Keratinocyte (primary cell): Measurements from ENCODE around the gene TSPAN17. TPM values are rescaled to one million over a fixed set of nuclear protein-coding genes. Genes with fewer than 3 reads are reported as not detected.
A peak's percentile ranks its signal among the peaks of the same experiment; 100 is the strongest.

Source experiments
- DNase-seq: peaks from one replicate; pipeline ENCODE4 v3.0.0-alpha.2; 2011; ENCODE audit warnings: low read depth, missing footprints, low spot score
- FAIRE-seq: peaks from 2 replicates; lab custom pipeline; 2011; peaks lifted over from hg19 to GRCh38; lab: Jason Lieb, UNC
- H2AFZ ChIP-seq: 2 replicates; pipeline ENCODE4 v1.6.0; 2012; ENCODE audit warnings: low read length, control low read depth, inconsistent platforms; ENCODE audit not compliant: control insufficient read depth
- H3K27ac ChIP-seq: 2 replicates; pipeline ENCODE4 v1.5.1; 2011; ENCODE audit warnings: low read length; ENCODE audit not compliant: control insufficient read depth, insufficient read depth
- H3K27me3 ChIP-seq: 3 replicates; pipeline ENCODE4 v1.6.0; 2011; ENCODE audit warnings: low read length; ENCODE audit not compliant: control insufficient read depth, insufficient read depth; ENCODE audit errors: extremely low read depth
- H3K36me3 ChIP-seq, 2 experiments: 2 replicates in 1 of 2; 3 replicates in 1 of 2; pipeline ENCODE4 v1.5.1; 2011; ENCODE audit warnings: low read length in 2 of 2, mild to moderate bottlenecking in 1 of 2; ENCODE audit not compliant: control insufficient read depth in 2 of 2, insufficient read depth in 2 of 2; ENCODE audit errors: extremely low read depth in 1 of 2
- H3K4me1 ChIP-seq: 3 replicates; pipeline ENCODE4 v1.5.1; 2011; ENCODE audit warnings: low read length; ENCODE audit not compliant: control insufficient read depth, insufficient read depth; ENCODE audit errors: extremely low read depth
- H3K4me2 ChIP-seq: 3 replicates; pipeline ENCODE4 v1.6.0; 2011; ENCODE audit warnings: low read depth, low read length; ENCODE audit not compliant: control insufficient read depth, insufficient read depth; ENCODE audit errors: extremely low read depth
- H3K4me3 ChIP-seq, 3 experiments: fragments of 200-600 bp in 1 of 3; sonication (generic) in 1 of 3; 2 replicates in 2 of 3; 3 replicates in 1 of 3; pipeline ENCODE4 v1.5.1; 2011 to 2016; ENCODE audit warnings: low read length in 3 of 3, mild to moderate bottlenecking in 3 of 3, control low read depth in 2 of 3, inconsistent platforms in 1 of 3, low read depth in 1 of 3, mixed read lengths in 1 of 3, mixed run types in 1 of 3, moderate library complexity in 1 of 3; ENCODE audit not compliant: control insufficient read depth in 2 of 3, insufficient read depth in 2 of 3; ENCODE audit errors: extremely low read depth in 1 of 3
- H3K79me2 ChIP-seq: 2 replicates; pipeline ENCODE4 v1.6.0; 2012; ENCODE audit warnings: low read length; ENCODE audit not compliant: control insufficient read depth, insufficient read depth
- H3K9ac ChIP-seq: 3 replicates; pipeline ENCODE4 v1.6.0; 2011; ENCODE audit warnings: low read length; ENCODE audit not compliant: control insufficient read depth, insufficient read depth; ENCODE audit errors: extremely low read depth
- H3K9me1 ChIP-seq: 3 replicates; pipeline ENCODE4 v1.6.0; 2011; ENCODE audit warnings: low read length; ENCODE audit not compliant: control insufficient read depth, insufficient read depth; ENCODE audit errors: extremely low read depth
- H3K9me3 ChIP-seq: 2 replicates; pipeline ENCODE4 v1.5.1; 2012; ENCODE audit warnings: low read depth, low read length; ENCODE audit not compliant: control insufficient read depth
- H4K20me1 ChIP-seq: 3 replicates; pipeline ENCODE4 v1.6.0; 2011; ENCODE audit warnings: low read length; ENCODE audit not compliant: control insufficient read depth, insufficient read depth; ENCODE audit errors: extremely low read depth
- EZH2 ChIP-seq: IDR thresholded peaks from one replicate; pipeline ENCODE4 v1.6.1; 2012; ENCODE audit warnings: inconsistent platforms, mild to moderate bottlenecking, low read length, moderate library complexity
- dilution Hi-C: fragments of 300-500 bp; cut with MboI; formaldehyde crosslinking; loops from one replicate; pipeline ENCODE4 v1.7.0; 2020; ENCODE audit warnings: low sequenced_read_pairs; ENCODE audit not compliant: extremely low pct_ligation_motif_present
- polyA plus RNA-seq, 5 experiments: library from polyadenylated mRNA; depleted of rRNA in 3 of 5; stranded (reverse) in 3 of 5; stranded (forward) in 1 of 5; unstranded in 1 of 5; fragments of >200 nt; gene quantifications; 1 replicate in 1 of 5; 2 replicates in 3 of 5; 3 replicates in 1 of 5; pipeline versions ENCODE4 v1.2.1 to v1.2.3, GENCODE V29; 2011 to 2012; ENCODE audit warnings: missing spikeins in 2 of 5, low read depth in 1 of 5, low replicate concordance in 1 of 5
- TF ChIP-seq, protein P1 (sequence below), 3 experiments: IDR thresholded peaks in 1 of 3; conservative IDR thresholded peaks in 1 of 3; optimal IDR thresholded peaks in 1 of 3; 2 replicates in 2 of 3; 3 replicates in 1 of 3; pipeline versions ENCODE3 to v1.5.1; 2011; ENCODE audit warnings: low read length in 3 of 3, mild to moderate bottlenecking in 3 of 3, moderate library complexity in 2 of 3, control low read depth in 1 of 3, inconsistent platforms in 1 of 3; ENCODE audit not compliant: insufficient read depth in 2 of 3; ENCODE audit errors: extremely low read depth in 1 of 3

Gene TSPAN17
- polyA plus RNA-seq, 1 donor (not counting 4 experiments of a cell fraction or from before 2014, with no cell fraction given): 53.1 TPM

DNA sequence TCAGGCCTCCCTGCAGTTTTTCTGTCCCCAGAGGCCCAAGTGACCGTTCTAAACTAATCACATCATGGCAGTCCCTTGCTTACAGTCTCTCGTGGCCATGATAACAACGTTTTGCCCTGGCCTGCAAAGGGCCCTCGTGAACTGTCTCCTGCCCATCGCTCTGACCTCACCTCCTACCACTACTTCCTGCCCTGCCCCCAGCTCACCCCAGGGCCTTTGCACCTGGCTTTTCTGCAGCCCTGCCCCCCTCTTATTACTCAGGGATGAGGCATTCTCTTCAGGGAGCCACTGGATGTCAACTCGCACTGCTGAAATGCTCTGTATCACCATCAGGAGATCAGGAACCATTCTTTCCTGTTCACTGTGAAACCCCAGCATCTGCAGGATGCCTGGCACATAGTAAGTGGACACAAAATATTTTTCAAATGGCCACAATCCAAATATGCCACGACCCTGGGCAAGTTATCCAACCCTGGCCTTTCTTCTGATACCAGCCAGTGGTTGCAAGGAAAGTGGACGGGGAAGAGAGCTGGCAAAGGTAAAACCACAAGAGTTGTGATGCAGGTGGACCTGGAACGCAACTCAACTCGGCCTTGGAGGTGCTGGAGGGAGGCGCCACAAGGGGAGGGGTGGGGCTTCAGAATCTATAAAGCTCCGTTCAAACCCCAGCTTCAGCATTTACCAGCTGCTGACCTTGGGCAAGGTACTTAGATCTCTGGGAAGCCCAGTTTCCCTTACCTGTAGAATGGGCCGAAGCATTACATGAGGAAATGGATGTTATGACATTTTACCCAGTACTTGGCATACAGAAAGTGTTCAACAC, 18.7 kb upstream of the TSPAN17 start:
- Histone ChIP-seq H3K4me1 (peaks cover 45% of the 10 kb centered on the region), H3K27me3 (peaks cover 32% of the 10 kb centered on the region), H3K79me2 (no peaks in the 10 kb centered on the region), H3K27ac (no peak overlapping the region), H3K4me2 (no peak overlapping the region), H3K9me1 (no peaks in the 10 kb centered on the region), H3K9ac (no peak overlapping the region), H3K4me3 (no peak overlapping the region), H3K9me3 (no peaks in the 10 kb centered on the region), H3K36me3 (no peaks in the 10 kb centered on the region), H4K20me1 (peaks cover 4% of the 10 kb centered on the region), H2AFZ (no peak overlapping the region)
- FAIRE-seq (peak; percentile 56), DNase-seq (no peak)
- dilution Hi-C loops: no loop called here
- TF ChIP-seq EZH2: no peak
- TF ChIP-seq, protein P1, sequence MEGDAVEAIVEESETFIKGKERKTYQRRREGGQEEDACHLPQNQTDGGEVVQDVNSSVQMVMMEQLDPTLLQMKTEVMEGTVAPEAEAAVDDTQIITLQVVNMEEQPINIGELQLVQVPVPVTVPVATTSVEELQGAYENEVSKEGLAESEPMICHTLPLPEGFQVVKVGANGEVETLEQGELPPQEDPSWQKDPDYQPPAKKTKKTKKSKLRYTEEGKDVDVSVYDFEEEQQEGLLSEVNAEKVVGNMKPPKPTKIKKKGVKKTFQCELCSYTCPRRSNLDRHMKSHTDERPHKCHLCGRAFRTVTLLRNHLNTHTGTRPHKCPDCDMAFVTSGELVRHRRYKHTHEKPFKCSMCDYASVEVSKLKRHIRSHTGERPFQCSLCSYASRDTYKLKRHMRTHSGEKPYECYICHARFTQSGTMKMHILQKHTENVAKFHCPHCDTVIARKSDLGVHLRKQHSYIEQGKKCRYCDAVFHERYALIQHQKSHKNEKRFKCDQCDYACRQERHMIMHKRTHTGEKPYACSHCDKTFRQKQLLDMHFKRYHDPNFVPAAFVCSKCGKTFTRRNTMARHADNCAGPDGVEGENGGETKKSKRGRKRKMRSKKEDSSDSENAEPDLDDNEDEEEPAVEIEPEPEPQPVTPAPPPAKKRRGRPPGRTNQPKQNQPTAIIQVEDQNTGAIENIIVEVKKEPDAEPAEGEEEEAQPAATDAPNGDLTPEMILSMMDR (optimal IDR thresholded peaks at IDR 0.05 in 1 of 3, IDR thresholded peaks at IDR 0.05 in 1 of 3, conservative IDR thresholded peaks at IDR 0.05 in 1 of 3; ENCODE audit: extremely low read depth in 1 of 3, insufficient read depth in 2 of 3, low read length in 3 of 3): no peak

DNA sequence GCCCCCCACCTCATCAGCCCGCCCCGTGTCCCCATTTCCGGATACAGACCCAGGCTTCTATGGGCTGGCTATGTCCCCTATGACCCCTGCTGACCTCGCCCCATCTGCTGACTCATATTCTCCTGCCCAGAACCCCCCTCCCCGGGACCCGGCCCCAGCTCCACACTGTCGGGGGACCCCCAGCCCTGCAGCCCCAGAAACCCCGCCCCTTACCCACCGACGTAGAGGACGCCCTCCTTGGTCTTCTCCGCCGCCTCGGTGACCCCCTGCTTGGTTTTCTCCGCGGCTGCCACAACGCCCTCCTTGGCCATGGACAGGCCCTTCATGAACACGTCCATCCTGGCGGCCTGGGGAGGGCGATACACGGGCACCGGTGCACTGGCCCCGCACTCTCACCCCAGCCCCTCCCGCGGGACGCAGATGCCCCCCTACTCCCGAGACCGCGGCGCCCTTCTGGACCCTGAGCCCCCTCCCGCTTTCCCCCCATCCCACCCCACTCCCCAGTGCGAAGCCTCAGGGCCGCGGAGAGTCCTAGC, 17.9 kb upstream of the TSPAN17 start:
- H3K9me3 ChIP-seq: no peaks in the 10 kb centered on the region
- peaks cover 4% of the 10 kb centered on the region for H4K20me1 ChIP-seq
- no peak for FAIRE-seq
- peaks cover 35% of the 10 kb centered on the region for H3K27me3 ChIP-seq
- peaks cover 45% of the 10 kb centered on the region for H3K4me1 ChIP-seq
- no peak overlapping the region for H2AFZ ChIP-seq
- H3K36me3 ChIP-seq: no peaks in the 10 kb centered on the region
- H3K79me2 ChIP-seq: no peaks in the 10 kb centered on the region
- dilution Hi-C loops: no loop called here
- TF ChIP-seq, protein P1 (optimal IDR thresholded peaks at IDR 0.05 in 1 of 3, IDR thresholded peaks at IDR 0.05 in 1 of 3, conservative IDR thresholded peaks at IDR 0.05 in 1 of 3; ENCODE audit: extremely low read depth in 1 of 3, insufficient read depth in 2 of 3, low read length in 3 of 3): no peak
- no peak for TF ChIP-seq EZH2
- no peak for DNase-seq
- H3K27ac ChIP-seq: no peak overlapping the region
- no peak overlapping the region for H3K4me2 ChIP-seq
- H3K9ac ChIP-seq: no peak overlapping the region
- H3K9me1 ChIP-seq: no peaks in the 10 kb centered on the region
- H3K4me3 ChIP-seq: no peak overlapping the region
